SK-N-SH (cell line): ENCODE results near the gene NIPA2. TPM values are rescaled to one million over a fixed set of nuclear protein-coding genes. Genes with fewer than 3 reads are reported as not detected.

Source experiments
- CTCF ChIA-PET: fragments of 300-600, 350-600 bp; formaldehyde crosslinking; extraction: SDS; loops from one replicate; lab custom pipeline; 2021; lab: Yijun Ruan, JAX
- POLR2A ChIA-PET: fragments of 350-600 bp; sonication (Branson Sonifier 250); formaldehyde crosslinking; extraction: SDS; loops from one replicate; lab custom pipeline; 2020; ENCODE audit warnings: antibody characterized with exemption, inconsistent platforms; lab: Yijun Ruan, JAX
- DNase-seq: peaks from one replicate; pipeline ENCODE4 v3.0.0; 2012
- H2AFZ ChIP-seq: fragments of 200-600 bp; sonication (generic); 2 replicates; pipeline ENCODE4 v1.8.1; 2016; ENCODE audit warnings: antibody characterized with exemption, mild to moderate bottlenecking, low read depth
- H3F3A ChIP-seq: fragments of 200-600 bp; sonication (generic); replicated peaks from 2 replicates; pipeline ENCODE3; 2016; ENCODE audit warnings: antibody characterized with exemption, mild to moderate bottlenecking; ENCODE audit not compliant: insufficient read depth
- H3K27ac ChIP-seq, 2 experiments: fragments of 200-500 bp in 1 of 2; fragments of 200-600 bp in 1 of 2; sonication (Bioruptor generic) in 1 of 2; sonication (generic), shearing (Covaris generic) in 1 of 2; 2 replicates each; pipeline versions ENCODE4 v1.5.1 to v1.6.1; 2014 to 2016; ENCODE audit warnings: low read depth in 2 of 2, inconsistent platforms in 1 of 2, low read length in 1 of 2, mild to moderate bottlenecking in 1 of 2, mixed read lengths in 1 of 2
- H3K27me3 ChIP-seq: fragments of 200-600 bp; sonication (generic), shearing (Covaris generic); 2 replicates; pipeline ENCODE4 v1.6.1; 2016; ENCODE audit warnings: mixed run types; ENCODE audit not compliant: insufficient read depth
- H3K36me3 ChIP-seq, 2 experiments: fragments of 200-500 bp in 1 of 2; fragments of 200-600 bp in 1 of 2; sonication (Bioruptor generic) in 1 of 2; sonication (generic) in 1 of 2; replicated peaks in 1 of 2; 2 replicates each; pipeline versions ENCODE3 to v1.5.1; 2014 to 2016; ENCODE audit warnings: low read length in 1 of 2, mild to moderate bottlenecking in 1 of 2; ENCODE audit not compliant: insufficient read depth in 2 of 2, control insufficient read depth in 1 of 2
- H3K4me1 ChIP-seq, 2 experiments: fragments of 200-500 bp in 1 of 2; fragments of 200-600 bp in 1 of 2; sonication (Bioruptor generic) in 1 of 2; sonication (generic), shearing (Covaris generic) in 1 of 2; 2 replicates each; pipeline versions ENCODE4 v1.5.1 to v1.6.1; 2014 to 2016; ENCODE audit warnings: low read depth in 1 of 2, low read length in 1 of 2, mixed run types in 1 of 2; ENCODE audit not compliant: insufficient read depth in 2 of 2, control insufficient read depth in 1 of 2
- H3K4me2 ChIP-seq: fragments of 200-600 bp; sonication (generic), shearing (Covaris generic); 2 replicates; pipeline ENCODE4 v1.6.1; 2017; ENCODE audit warnings: mixed run types
- H3K4me3 ChIP-seq, 2 experiments: fragments of 200-500 bp in 1 of 2; fragments of 200-600 bp in 1 of 2; sonication (Bioruptor generic) in 1 of 2; sonication (generic), shearing (Covaris generic) in 1 of 2; 2 replicates each; pipeline versions ENCODE4 v1.5.1 to v1.8.1; 2014 to 2016; ENCODE audit warnings: low read depth in 2 of 2, inconsistent platforms in 1 of 2, low read length in 1 of 2, mild to moderate bottlenecking in 1 of 2, mixed read lengths in 1 of 2, moderate library complexity in 1 of 2
- H3K79me2 ChIP-seq: fragments of 200-600 bp; sonication (generic); 2 replicates; pipeline ENCODE4 v1.8.1; 2017; ENCODE audit warnings: mild to moderate bottlenecking; ENCODE audit not compliant: insufficient read depth
- H3K9ac ChIP-seq: fragments of 200-600 bp; sonication (generic); 2 replicates; pipeline ENCODE4 v1.6.1; 2017; ENCODE audit warnings: mixed run types
- H3K9me2 ChIP-seq: fragments of 200-600 bp; sonication (generic); 2 replicates; pipeline ENCODE4 v1.6.1; 2017; ENCODE audit warnings: mixed run types
- H3K9me3 ChIP-seq: fragments of 200-600 bp; sonication (generic); 2 replicates; pipeline ENCODE4 v1.6.1; 2017; ENCODE audit warnings: mixed run types, mild to moderate bottlenecking, moderate library complexity
- H4K20me1 ChIP-seq: fragments of 200-600 bp; sonication (generic); 2 replicates; pipeline ENCODE4 v1.6.1; 2017; ENCODE audit warnings: mild to moderate bottlenecking, mixed run types; ENCODE audit not compliant: insufficient read depth
- EZH2phosphoT487 ChIP-seq: fragments of 200-600 bp; sonication (generic); IDR thresholded peaks from 2 replicates; pipeline ENCODE4 v1.6.1; 2017; ENCODE audit warnings: low read depth, mixed run types, mild to moderate bottlenecking, antibody characterized with exemption, moderate library complexity, borderline replicate concordance
- FOSL2 ChIP-seq: IDR thresholded peaks from 2 replicates; pipeline ENCODE4 v1.4.0; 2012; ENCODE audit warnings: low read depth, mild to moderate bottlenecking, moderate library complexity, borderline replicate concordance
- FOXJ3 ChIP-seq: sonication (generic); formaldehyde crosslinking; IDR thresholded peaks from 2 replicates; pipeline ENCODE4 v1.5.1; 2020; ENCODE audit warnings: mild to moderate bottlenecking, missing genetic modification reagents
- GABPA ChIP-seq: IDR thresholded peaks from 2 replicates; pipeline ENCODE4 v1.4.0; 2012; ENCODE audit warnings: low read depth, mild to moderate bottlenecking
- MAX ChIP-seq: IDR thresholded peaks from 2 replicates; pipeline ENCODE4 v1.4.0; 2012; ENCODE audit warnings: low read depth
- MXI1 ChIP-seq: IDR thresholded peaks from 2 replicates; pipeline ENCODE4 v1.6.1; 2012; ENCODE audit warnings: mild to moderate bottlenecking, low read depth, low read length, improper control_type of control experiment
- RCOR1 ChIP-seq: fragments of 150-350 bp; IDR thresholded peaks from 2 replicates; pipeline ENCODE4 v1.6.1; 2017; ENCODE audit warnings: antibody characterized with exemption, low read length
- WGBS: methylation state at CpG from one replicate; pipeline ENCODE4 v1.1.6; 2017; ENCODE audit warnings: low lambda C conversion rate; 5-methylcytosine and 5-hydroxymethylcytosine counted together
- polyA plus RNA-seq, 3 experiments: library from polyadenylated mRNA; depleted of rRNA; stranded (reverse); fragments of >200 nt; gene quantifications; 2 replicates each; pipeline ENCODE4 v1.2.3, GENCODE V29; 2012
- TF ChIP-seq, protein P1 (sequence below): fragments of 200-600 bp; sonication (generic); IDR thresholded peaks from 2 replicates; pipeline ENCODE4 v1.6.1; 2017; ENCODE audit warnings: antibody characterized with exemption, mild to moderate bottlenecking, moderate library complexity

Gene NIPA2
- polyA plus RNA-seq, 1 of the 3 experiments (the other 2 are of a cell fraction): 32.0 TPM

DNA sequence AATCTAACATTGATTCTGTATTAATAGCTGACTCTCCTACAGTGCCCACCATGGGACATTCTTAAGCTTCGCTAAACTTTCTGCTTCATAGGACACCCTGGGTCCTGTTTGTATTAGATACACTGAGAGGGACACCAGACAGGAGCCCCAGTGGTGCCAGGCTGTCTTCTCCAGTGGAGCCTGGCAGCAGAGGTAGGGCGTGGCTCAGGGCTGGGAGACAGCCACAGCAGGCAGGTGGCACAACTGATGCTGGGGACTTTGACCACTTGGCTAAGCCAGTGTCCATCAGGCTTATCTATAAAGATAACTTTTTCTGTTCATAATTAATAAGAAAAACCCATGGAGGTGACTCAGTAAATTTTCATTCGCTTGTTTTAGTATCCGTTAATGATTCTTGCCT lies 30.2 kb upstream of the NIPA2 start (continued):
- TF ChIP-seq, protein P1, sequence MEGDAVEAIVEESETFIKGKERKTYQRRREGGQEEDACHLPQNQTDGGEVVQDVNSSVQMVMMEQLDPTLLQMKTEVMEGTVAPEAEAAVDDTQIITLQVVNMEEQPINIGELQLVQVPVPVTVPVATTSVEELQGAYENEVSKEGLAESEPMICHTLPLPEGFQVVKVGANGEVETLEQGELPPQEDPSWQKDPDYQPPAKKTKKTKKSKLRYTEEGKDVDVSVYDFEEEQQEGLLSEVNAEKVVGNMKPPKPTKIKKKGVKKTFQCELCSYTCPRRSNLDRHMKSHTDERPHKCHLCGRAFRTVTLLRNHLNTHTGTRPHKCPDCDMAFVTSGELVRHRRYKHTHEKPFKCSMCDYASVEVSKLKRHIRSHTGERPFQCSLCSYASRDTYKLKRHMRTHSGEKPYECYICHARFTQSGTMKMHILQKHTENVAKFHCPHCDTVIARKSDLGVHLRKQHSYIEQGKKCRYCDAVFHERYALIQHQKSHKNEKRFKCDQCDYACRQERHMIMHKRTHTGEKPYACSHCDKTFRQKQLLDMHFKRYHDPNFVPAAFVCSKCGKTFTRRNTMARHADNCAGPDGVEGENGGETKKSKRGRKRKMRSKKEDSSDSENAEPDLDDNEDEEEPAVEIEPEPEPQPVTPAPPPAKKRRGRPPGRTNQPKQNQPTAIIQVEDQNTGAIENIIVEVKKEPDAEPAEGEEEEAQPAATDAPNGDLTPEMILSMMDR: no peak
- TF ChIP-seq FOXJ3 (CRISPR knock-in tag): no peak

- 0 out of 2 replicates have a peak, but pooled peaks cover 4% of the 10 kb centered on the region for H3K79me2 ChIP-seq
- no peak for TF ChIP-seq EZH2phosphoT487
- TF ChIP-seq FOSL2: no peak
- no peak for TF ChIP-seq MAX
- TF ChIP-seq RCOR1: no peak
- TF ChIP-seq, protein P1: no peak
- H2AFZ ChIP-seq: no peak overlapping the region
- H3K9me3 ChIP-seq: no peaks in the 10 kb centered on the region
- POLR2A ChIA-PET: no interaction called here
- 85% methylated on average over 7 of the region's 7 CpGs for WGBS
- H3K4me1 ChIP-seq: peaks cover 0 to 6% of the 10 kb centered on the region in 2 experiments; a peak in 1 of 4 replicates
- no peak overlapping the region for H3K4me3 ChIP-seq
- H3K4me2 ChIP-seq: no peak overlapping the region
- H3K9ac ChIP-seq: no peak overlapping the region
- H4K20me1 ChIP-seq: no peaks in the 10 kb centered on the region
- H3K27ac ChIP-seq: no peak overlapping the region
- no peaks in the 10 kb centered on the region for H3K36me3 ChIP-seq
- no peaks in the 10 kb centered on the region for H3K27me3 ChIP-seq
- no peaks in the 10 kb centered on the region for H3K9me2 ChIP-seq
- CTCF ChIA-PET: no interaction called here
- DNase-seq: no peak
- H3F3A ChIP-seq: no peaks in the 10 kb centered on the region
Observed at GRCh38 chr15:22808761-22809280, 29.6 kb upstream of the NIPA2 start.

- Histone ChIP-seq H3K4me1 (peaks cover 0 to 6% of the 10 kb centered on the region in 2 experiments; a peak in 1 of 4 replicates), H3K4me3 (no peak overlapping the region), H3K79me2 (no peaks in the 10 kb centered on the region), H3K9me2 (no peaks in the 10 kb centered on the region), H2AFZ (no peak overlapping the region), H3K27me3 (no peaks in the 10 kb centered on the region), H3K36me3 (no peaks in the 10 kb centered on the region), H3K4me2 (no peak overlapping the region), H3F3A (no peaks in the 10 kb centered on the region), H4K20me1 (no peaks in the 10 kb centered on the region), H3K9ac (no peak overlapping the region), H3K27ac (no peak overlapping the region), H3K9me3 (no peaks in the 10 kb centered on the region)
- TF ChIP-seq MXI1: no peak
- no peak for TF ChIP-seq GABPA
- TF ChIP-seq MAX: no peak
- CTCF ChIA-PET: no interaction called here
- WGBS: 93% methylated on average over 10 of the region's 10 CpGs
- DNase-seq: no peak
- POLR2A ChIA-PET: no interaction called here
Observed at GRCh38 chr15:22810033-22810852, 28.2 kb upstream of the NIPA2 start.
